Measurements from ENCODE around the gene CTDSPL. TPM values are rescaled to one million over a fixed set of nuclear protein-coding genes. Genes with fewer than 3 reads are reported as not detected.

CTDSPL gene
- total RNA-seq, 2 experiments from 2014 or later: 1.3 to 2.1 TPM

DNA sequence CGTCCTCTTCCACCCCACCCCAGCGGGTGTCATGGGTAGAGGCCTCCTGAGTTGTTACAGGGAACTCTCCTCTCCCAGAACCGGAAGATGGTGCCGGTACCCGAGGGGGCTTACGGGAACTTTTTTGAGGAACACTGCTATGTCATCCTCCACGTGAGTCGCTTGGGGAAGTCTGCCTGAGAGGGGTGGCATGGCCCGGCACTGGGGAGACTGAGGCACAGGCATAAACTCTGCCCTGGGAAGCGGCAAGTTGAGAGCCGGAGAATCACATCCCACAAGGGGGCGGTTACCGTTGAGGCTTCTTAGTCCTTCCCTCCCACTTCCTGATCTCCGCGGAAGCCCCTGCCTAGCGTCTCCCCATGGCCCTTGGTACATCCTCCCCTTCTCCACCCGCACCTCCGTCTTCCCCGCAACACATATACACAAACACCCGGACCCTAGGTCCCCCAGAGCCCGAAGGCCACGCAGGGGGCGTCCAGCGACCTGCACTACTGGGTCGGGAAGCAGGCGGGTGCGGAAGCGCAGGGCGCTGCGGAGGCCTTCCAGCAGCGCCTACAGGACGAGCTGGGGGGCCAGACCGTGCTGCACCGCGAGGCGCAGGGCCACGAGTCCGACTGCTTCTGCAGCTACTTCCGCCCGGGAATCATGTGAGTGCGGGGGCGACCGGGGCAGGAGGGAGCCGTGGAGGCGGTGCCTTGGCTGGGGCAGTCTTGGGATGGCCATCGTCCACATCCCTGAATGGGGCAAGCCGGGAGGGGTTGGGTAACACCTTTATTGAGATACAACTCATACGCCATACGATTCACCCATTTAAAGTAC lies 132.3 kb downstream of the CTDSPL start:
- Mint-ChIP-seq H3K4me1 (peaks cover 41% of the 10 kb centered on the region), H3K27me3 (no peaks in the 10 kb centered on the region), H3K4me3 (peak overlapping the region; percentile 90), H3K9me3 (no peaks in the 10 kb centered on the region), H3K36me3 (peaks cover 16% of the 10 kb centered on the region), H3K27ac (peak overlapping the region; percentile 96)
- POLR2A ChIA-PET: interaction anchor here (0.6 to 1.3 kb wide), 4 partner anchors 17 to 143 kb away, joined by 3 to 5 read pairs (median 4); partner anchors contain the start of gene ACAA1
- DNase-seq (peak; percentile 79), ATAC-seq (ENCODE audit: low read depth) (peak; percentile 62)

DNA sequence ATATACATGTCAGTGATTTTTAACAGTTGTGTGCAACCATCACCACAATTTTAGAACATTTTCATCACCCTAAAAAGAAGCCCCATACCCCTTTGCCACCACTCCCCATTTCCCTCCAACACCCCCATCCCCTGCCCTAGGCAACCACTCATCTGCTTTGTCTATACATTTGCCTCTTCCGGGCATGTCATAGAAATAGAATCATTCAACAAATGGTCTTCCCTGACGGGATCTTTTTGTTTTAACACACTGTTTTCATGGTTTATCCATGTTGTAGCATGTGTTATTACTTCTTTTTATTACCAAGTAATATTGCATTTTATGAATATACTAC lies 132.9 kb downstream of the CTDSPL start:
- Mint-ChIP-seq H3K27me3 (no peaks in the 10 kb centered on the region), H3K4me1 (peaks cover 47% of the 10 kb centered on the region), H3K4me3 (peak overlapping the region; percentile 90), H3K9me3 (no peaks in the 10 kb centered on the region), H3K36me3 (peaks cover 21% of the 10 kb centered on the region), H3K27ac (peak overlapping the region; percentile 96)
- POLR2A ChIA-PET: interaction anchor here (0.7 to 1.1 kb wide), 2 partner anchors 139 to 142 kb away, joined by 3 to 4 read pairs; partner anchors contain the start of gene ACAA1
- ATAC-seq (ENCODE audit: low read depth) (no peak), DNase-seq (no peak)

GRCh38 chr3:37995652-37996641 lies 134.3 kb downstream of the CTDSPL start:
- Mint-ChIP-seq H3K27ac (peak overlapping the region; percentile 96), H3K9me3 (no peaks in the 10 kb centered on the region), H3K36me3 (peaks cover 23% of the 10 kb centered on the region), H3K4me3 (peak overlapping the region; percentile 90), H3K27me3 (no peaks in the 10 kb centered on the region), H3K4me1 (peaks cover 48% of the 10 kb centered on the region)
- ATAC-seq (ENCODE audit: low read depth) (peak; percentile 12), DNase-seq (no peak)
- POLR2A ChIA-PET: interaction anchor here (0.6 to 1.2 kb wide), 6 partner anchors 21 to 169 kb away, joined by 3 to 5 read pairs (median 4); partner anchors contain the start of genes ACAA1 and OXSR1

DNA sequence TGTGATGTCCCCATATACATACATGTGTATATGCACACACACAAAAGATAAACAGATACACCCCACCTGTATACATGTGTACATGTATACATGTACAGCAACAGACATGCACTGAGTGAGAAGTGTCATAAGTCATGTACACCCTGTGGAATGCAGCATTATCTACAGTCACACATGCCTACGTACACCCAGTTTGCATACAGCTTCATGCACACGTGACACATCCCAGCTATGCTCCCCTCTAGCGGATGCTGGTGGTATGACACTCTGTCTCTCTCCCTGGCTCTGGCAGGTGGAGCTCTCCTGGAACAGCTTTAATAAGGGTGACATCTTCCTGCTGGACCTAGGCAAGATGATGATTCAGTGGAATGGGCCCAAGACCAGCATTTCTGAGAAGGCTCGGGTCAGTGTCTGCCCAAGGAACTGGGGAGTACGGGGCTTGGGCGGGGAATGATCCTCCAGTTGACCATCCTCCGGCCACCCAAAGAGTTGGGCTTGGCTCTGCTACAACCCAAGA lies 135.2 kb downstream of the CTDSPL start:
- peaks cover 23% of the 10 kb centered on the region for H3K36me3 Mint-ChIP-seq
- no peaks in the 10 kb centered on the region for H3K27me3 Mint-ChIP-seq
- peaks cover 48% of the 10 kb centered on the region for H3K4me1 Mint-ChIP-seq
- no peaks in the 10 kb centered on the region for H3K9me3 Mint-ChIP-seq
- H3K27ac Mint-ChIP-seq: peak overlapping the region; percentile 60
- POLR2A ChIA-PET: interaction anchor here (0.6 to 1.2 kb wide), 5 partner anchors 23 to 168 kb away, joined by 3 to 5 read pairs (median 4); partner anchors contain the start of genes ACAA1 and OXSR1
- peak; percentile 76 for DNase-seq
- peak; percentile 41 for ATAC-seq (ENCODE audit: low read depth)
- H3K4me3 Mint-ChIP-seq: no peak overlapping the region

GRCh38 chr3:37997342-37997741 lies 135.7 kb downstream of the CTDSPL start:
- POLR2A ChIA-PET: interaction anchor here (1.0 to 1.1 kb wide), 3 partner anchors 23 to 168 kb away, joined by 3 to 5 read pairs (median 4); partner anchors contain the start of gene OXSR1
- H3K27ac Mint-ChIP-seq: no peak overlapping the region
- ATAC-seq (ENCODE audit: low read depth) (no peak), DNase-seq (no peak)
- no peak overlapping the region for H3K4me3 Mint-ChIP-seq
- peaks cover 48% of the 10 kb centered on the region for H3K4me1 Mint-ChIP-seq
- no peaks in the 10 kb centered on the region for H3K27me3 Mint-ChIP-seq
- H3K9me3 Mint-ChIP-seq: no peaks in the 10 kb centered on the region
- H3K36me3 Mint-ChIP-seq: peaks cover 23% of the 10 kb centered on the region

DNA sequence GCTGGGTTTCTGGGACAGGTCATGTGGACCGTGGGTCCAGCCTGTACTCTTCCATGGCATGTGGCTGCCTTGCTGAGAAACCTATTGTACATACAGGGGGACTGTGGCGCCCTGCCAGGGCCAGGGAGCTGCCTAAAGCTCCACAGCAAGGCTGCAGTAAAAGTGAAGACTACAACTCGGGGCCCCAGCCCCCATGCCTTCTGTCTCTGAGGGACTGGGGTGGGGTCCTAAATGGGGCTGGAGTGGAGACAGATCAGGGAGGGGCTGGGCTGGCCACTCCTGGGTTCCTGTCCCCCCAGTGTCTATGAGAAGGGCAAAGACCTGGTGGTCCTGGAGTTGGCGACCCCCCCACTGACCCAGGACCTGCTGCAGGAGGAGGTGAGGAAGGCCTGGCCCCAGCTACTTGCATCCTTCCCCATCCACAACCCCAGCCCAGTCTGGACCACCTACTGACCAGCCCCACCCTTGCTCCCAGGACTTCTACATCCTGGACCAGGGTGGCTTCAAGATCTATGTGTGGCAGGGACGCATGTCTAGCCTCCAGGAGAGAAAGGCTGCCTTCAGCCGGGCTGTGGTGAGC lies 136.2 kb downstream of the CTDSPL start:
- peaks cover 48% of the 10 kb centered on the region for H3K4me1 Mint-ChIP-seq
- no peak overlapping the region for H3K4me3 Mint-ChIP-seq
- peaks cover 23% of the 10 kb centered on the region for H3K36me3 Mint-ChIP-seq
- no peaks in the 10 kb centered on the region for H3K9me3 Mint-ChIP-seq
- DNase-seq (no peak), ATAC-seq (ENCODE audit: low read depth) (no peak)
- H3K27me3 Mint-ChIP-seq: no peaks in the 10 kb centered on the region
- peak overlapping the region; percentile 97 for H3K27ac Mint-ChIP-seq
- POLR2A ChIA-PET: no interaction called here

DNA sequence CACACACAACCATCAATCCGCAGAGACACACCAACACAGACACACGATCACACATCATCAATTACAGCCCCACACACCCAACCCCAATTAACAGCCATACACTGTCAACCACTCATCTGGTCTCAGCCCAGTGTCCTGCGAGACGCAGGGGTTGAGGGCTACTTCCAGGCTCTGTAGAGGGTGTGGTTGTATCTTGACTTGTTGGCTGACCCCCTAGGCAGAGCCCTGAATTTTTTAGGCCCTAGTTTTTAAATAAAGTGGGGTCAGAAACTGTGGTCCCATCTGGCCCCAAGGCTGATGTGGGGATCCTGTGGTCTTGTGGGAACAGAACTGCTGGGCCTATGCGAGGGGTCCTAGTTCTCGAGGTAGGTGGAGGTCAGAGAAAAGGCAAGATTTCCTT lies 138.2 kb downstream of the CTDSPL start:
- H3K36me3 Mint-ChIP-seq: peaks cover 23% of the 10 kb centered on the region
- peaks cover 47% of the 10 kb centered on the region for H3K4me1 Mint-ChIP-seq
- H3K9me3 Mint-ChIP-seq: no peaks in the 10 kb centered on the region
- H3K4me3 Mint-ChIP-seq: no peak overlapping the region
- H3K27ac Mint-ChIP-seq: peak overlapping the region; percentile 73
- DNase-seq (no peak), ATAC-seq (ENCODE audit: low read depth) (no peak)
- no peaks in the 10 kb centered on the region for H3K27me3 Mint-ChIP-seq
- POLR2A ChIA-PET: no interaction called here

DNA sequence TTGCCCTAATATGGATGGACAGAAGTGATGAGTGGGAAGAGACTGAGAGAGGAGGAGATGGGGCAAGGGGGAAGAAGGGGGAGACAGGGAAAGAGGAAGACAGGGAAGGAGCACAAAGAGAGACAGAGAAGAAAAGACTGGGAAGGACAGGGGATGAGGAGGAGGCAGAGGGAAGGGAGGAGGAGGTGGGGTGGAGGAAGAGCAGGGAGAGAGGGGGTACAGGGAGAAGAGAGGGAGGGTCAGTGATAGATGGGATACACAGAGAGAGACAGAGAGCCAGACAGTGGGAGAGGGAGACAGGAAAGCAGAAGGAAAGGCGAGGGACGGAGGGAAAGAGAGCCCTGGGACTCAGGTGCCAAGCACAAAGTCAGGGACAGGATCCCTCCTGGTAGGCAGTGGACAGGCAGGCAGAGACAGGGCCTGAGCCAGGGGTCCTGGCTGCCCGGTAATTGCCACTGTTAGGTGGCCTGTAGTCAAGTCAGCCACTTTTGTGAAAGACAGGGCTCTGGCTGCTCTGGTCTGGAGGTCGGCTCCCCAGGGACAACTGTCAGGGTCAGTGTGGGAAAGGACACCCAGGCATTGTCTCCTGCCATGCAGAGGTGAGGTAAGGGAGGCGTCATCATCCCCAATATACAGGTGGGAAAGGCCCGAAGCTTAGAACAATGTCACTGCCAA lies 138.7 kb downstream of the CTDSPL start:
- ATAC-seq (ENCODE audit: low read depth) (no peak), DNase-seq (peak; percentile 24)
- H3K36me3 Mint-ChIP-seq: peaks cover 23% of the 10 kb centered on the region
- peak overlapping the region; percentile 40 for H3K27ac Mint-ChIP-seq
- POLR2A ChIA-PET: interaction anchor here (1.4 kb wide), 1 partner anchor 30 kb away, joined by 3 read pairs; no protein-coding TSS in a partner anchor
- no peaks in the 10 kb centered on the region for H3K27me3 Mint-ChIP-seq
- no peak overlapping the region for H3K4me3 Mint-ChIP-seq
- no peaks in the 10 kb centered on the region for H3K9me3 Mint-ChIP-seq
- H3K4me1 Mint-ChIP-seq: peaks cover 43% of the 10 kb centered on the region

DNA sequence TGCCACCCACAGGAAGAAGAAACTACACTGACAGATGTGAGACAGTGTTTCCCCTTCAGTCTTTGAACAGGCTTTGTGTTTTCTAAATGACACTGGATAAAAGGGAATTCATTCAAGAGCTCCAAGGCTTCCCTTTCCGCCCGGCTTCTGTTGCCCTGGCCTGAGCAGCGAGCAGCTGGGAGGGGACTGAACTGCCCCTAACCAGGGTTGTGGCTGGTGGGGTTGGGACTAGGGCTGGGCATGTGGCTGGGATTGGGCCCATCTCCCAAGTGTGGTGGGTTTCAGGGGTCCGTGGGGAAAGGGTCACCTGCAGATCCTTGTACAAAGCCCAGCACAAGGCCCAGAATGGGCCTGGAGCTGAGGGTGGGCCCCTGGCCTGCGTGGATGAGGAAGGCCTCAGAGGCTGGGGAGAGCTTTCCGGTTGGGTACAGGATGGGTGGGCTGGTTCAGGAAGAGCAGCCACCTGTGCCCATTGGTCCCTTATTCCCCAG lies 139.3 kb downstream of the CTDSPL start:
- POLR2A ChIA-PET: interaction anchor here (1.4 kb wide), 1 partner anchor 31 kb away, joined by 3 read pairs; no protein-coding TSS in a partner anchor
- Mint-ChIP-seq H3K36me3 (peaks cover 17% of the 10 kb centered on the region), H3K9me3 (no peaks in the 10 kb centered on the region), H3K27ac (no peak overlapping the region), H3K4me3 (no peak overlapping the region), H3K4me1 (peaks cover 37% of the 10 kb centered on the region), H3K27me3 (no peaks in the 10 kb centered on the region)
- ATAC-seq (ENCODE audit: low read depth) (no peak), DNase-seq (peak; percentile 20)

- no peak overlapping the region for H3K27ac Mint-ChIP-seq
- H3K4me3 Mint-ChIP-seq: no peak overlapping the region
- H3K9me3 Mint-ChIP-seq: no peaks in the 10 kb centered on the region
- peaks cover 13% of the 10 kb centered on the region for H3K36me3 Mint-ChIP-seq
- peaks cover 31% of the 10 kb centered on the region for H3K4me1 Mint-ChIP-seq
- POLR2A ChIA-PET: interaction anchor here (0.9 to 1.4 kb wide), 2 partner anchors 31 to 38 kb away, joined by 3 read pairs; partner anchors contain the start of gene DLEC1
- H3K27me3 Mint-ChIP-seq: no peaks in the 10 kb centered on the region
- ATAC-seq (ENCODE audit: low read depth): no peak
- peak; percentile 31 for DNase-seq
These were observed 139.9 kb downstream of the CTDSPL start for GRCh38 chr3:38001456-38002081.

DNA sequence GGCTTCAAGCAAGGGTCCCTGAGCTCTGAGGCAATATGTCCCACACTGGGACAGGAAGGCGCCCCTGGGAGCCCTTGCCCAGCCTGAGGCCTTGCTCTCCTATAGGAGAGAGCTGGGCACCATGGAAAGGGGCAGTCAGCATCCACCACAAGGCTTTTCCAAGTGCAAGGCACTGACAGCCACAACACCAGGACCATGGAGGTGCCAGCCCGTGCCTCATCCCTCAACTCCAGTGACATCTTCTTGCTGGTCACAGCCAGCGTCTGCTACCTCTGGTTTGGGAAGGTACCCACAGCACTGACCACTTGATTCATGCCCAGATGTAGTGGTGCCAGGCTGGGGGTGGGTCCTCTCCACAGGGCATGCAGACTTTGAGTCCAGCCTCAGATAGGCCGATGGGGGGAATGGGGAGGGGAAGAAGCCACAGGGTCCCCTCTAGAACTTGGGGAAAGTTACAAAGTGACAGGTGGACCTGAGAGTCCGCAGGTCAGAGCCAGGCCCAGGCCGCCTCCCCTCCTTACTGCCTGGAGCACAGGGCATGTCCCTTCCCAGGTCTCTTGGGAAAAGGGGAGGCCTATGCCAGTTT lies 140.7 kb downstream of the CTDSPL start:
- H3K4me1 Mint-ChIP-seq: peaks cover 27% of the 10 kb centered on the region
- H3K9me3 Mint-ChIP-seq: no peaks in the 10 kb centered on the region
- no peak for ATAC-seq (ENCODE audit: low read depth)
- no peaks in the 10 kb centered on the region for H3K27me3 Mint-ChIP-seq
- no peak overlapping the region for H3K4me3 Mint-ChIP-seq
- H3K36me3 Mint-ChIP-seq: peaks cover 8% of the 10 kb centered on the region
- H3K27ac Mint-ChIP-seq: no peak overlapping the region
- POLR2A ChIA-PET: interaction anchor here (0.9 kb wide), 1 partner anchor 37 kb away, joined by 3 read pairs; the partner anchor contains the start of gene DLEC1
- DNase-seq: peak; percentile 26
